Measurements from ENCODE around the gene TNS3. TPM values are rescaled to one million over a fixed set of nuclear protein-coding genes. Genes with fewer than 3 reads are reported as not detected.

TNS3 gene
- total RNA-seq, 1 donor from 2014 or later = 41.2 TPM

- no peak for TF ChIP-seq CTCF (IDR thresholded peaks at IDR 0.05; ENCODE audit: insufficient read depth, low read length, poor library complexity, severe bottlenecking)
- Histone ChIP-seq H3K27me3 (ENCODE audit: control insufficient read depth, insufficient read depth, low read length) (no peaks in the 10 kb centered on the region), H3K4me3 (ENCODE audit: low read depth, low read length) (no peak overlapping the region), H3K36me3 (ENCODE audit: control insufficient read depth, insufficient read depth, low read length) (peaks cover 11% of the 10 kb centered on the region)
- DNase-seq (ENCODE audit: low read depth) = no peak
These were observed 304.6 kb downstream of the TNS3 start for GRCh38 chr7:47277321-47277781.

- Histone ChIP-seq H3K27me3 (ENCODE audit: control insufficient read depth, insufficient read depth, low read length) (no peaks in the 10 kb centered on the region), H3K36me3 (ENCODE audit: control insufficient read depth, insufficient read depth, low read length) (peaks cover 3% of the 10 kb centered on the region), H3K4me3 (ENCODE audit: low read depth, low read length) (no peak overlapping the region)
- TF ChIP-seq CTCF (IDR thresholded peaks at IDR 0.05; ENCODE audit: insufficient read depth, low read length, poor library complexity, severe bottlenecking) = no peak
- no peak for DNase-seq (ENCODE audit: low read depth)
These were observed 307.7 kb downstream of the TNS3 start for GRCh38 chr7:47273974-47274766.

GRCh38 chr7:47273088-47273487 lies 308.8 kb downstream of the TNS3 start:
- Histone ChIP-seq H3K27me3 (ENCODE audit: control insufficient read depth, insufficient read depth, low read length) (no peaks in the 10 kb centered on the region), H3K36me3 (ENCODE audit: control insufficient read depth, insufficient read depth, low read length) (peaks cover 3% of the 10 kb centered on the region), H3K4me3 (ENCODE audit: low read depth, low read length) (no peak overlapping the region)
- no peak for TF ChIP-seq CTCF (IDR thresholded peaks at IDR 0.05; ENCODE audit: insufficient read depth, low read length, poor library complexity, severe bottlenecking)
- DNase-seq (ENCODE audit: low read depth) = no peak

GRCh38 chr7:47271749-47272148 lies 310.2 kb downstream of the TNS3 start:
- H3K4me3 ChIP-seq (ENCODE audit: low read depth, low read length) = no peak overlapping the region
- no peak for DNase-seq (ENCODE audit: low read depth)
- no peak for TF ChIP-seq CTCF (IDR thresholded peaks at IDR 0.05; ENCODE audit: insufficient read depth, low read length, poor library complexity, severe bottlenecking)
- peaks cover 3% of the 10 kb centered on the region for H3K36me3 ChIP-seq (ENCODE audit: control insufficient read depth, insufficient read depth, low read length)
- H3K27me3 ChIP-seq (ENCODE audit: control insufficient read depth, insufficient read depth, low read length) = no peaks in the 10 kb centered on the region

- no peak for TF ChIP-seq CTCF (IDR thresholded peaks at IDR 0.05; ENCODE audit: insufficient read depth, low read length, poor library complexity, severe bottlenecking)
- Histone ChIP-seq H3K4me3 (ENCODE audit: low read depth, low read length) (no peak overlapping the region), H3K36me3 (ENCODE audit: control insufficient read depth, insufficient read depth, low read length) (peaks cover 3% of the 10 kb centered on the region), H3K27me3 (ENCODE audit: control insufficient read depth, insufficient read depth, low read length) (no peaks in the 10 kb centered on the region)
- no peak for DNase-seq (ENCODE audit: low read depth)
These were observed 312.8 kb downstream of the TNS3 start for GRCh38 chr7:47268851-47269836.
